ENCODE results near the gene DEK.

Gene DEK

GRCh38 chr6:18206591-18206990 is 57.7 kb downstream of the DEK start:
- H3K79me2 ChIP-seq (ENCODE audit: control insufficient read depth, low read length): no peaks in the 10 kb centered on the region
- H4K20me1 ChIP-seq (ENCODE audit: control insufficient read depth, insufficient read depth, low read depth, low read length): no peaks in the 10 kb centered on the region
- H3K27me3 ChIP-seq (ENCODE audit: control insufficient read depth, low read length): no peaks in the 10 kb centered on the region
- peaks cover 10% of the 10 kb centered on the region for H3K4me1 ChIP-seq (ENCODE audit: control insufficient read depth, low read length)
- no peaks in the 10 kb centered on the region for H3K36me3 ChIP-seq (ENCODE audit: control insufficient read depth, low read length)
- no peaks in the 10 kb centered on the region for H3K9me2 ChIP-seq (replicated peaks; ENCODE audit: control insufficient read depth, low read length)
- H3K9me3 ChIP-seq (ENCODE audit: control insufficient read depth, insufficient read depth, low read length): no peaks in the 10 kb centered on the region
- no peak overlapping the region for H3K27ac ChIP-seq (ENCODE audit: low read depth, low read length)
- no peak for TF ChIP-seq EZH2phosphoT487 (IDR thresholded peaks at IDR 0.05; ENCODE audit: borderline replicate concordance, low read length)
- TF ChIP-seq, protein P1, sequence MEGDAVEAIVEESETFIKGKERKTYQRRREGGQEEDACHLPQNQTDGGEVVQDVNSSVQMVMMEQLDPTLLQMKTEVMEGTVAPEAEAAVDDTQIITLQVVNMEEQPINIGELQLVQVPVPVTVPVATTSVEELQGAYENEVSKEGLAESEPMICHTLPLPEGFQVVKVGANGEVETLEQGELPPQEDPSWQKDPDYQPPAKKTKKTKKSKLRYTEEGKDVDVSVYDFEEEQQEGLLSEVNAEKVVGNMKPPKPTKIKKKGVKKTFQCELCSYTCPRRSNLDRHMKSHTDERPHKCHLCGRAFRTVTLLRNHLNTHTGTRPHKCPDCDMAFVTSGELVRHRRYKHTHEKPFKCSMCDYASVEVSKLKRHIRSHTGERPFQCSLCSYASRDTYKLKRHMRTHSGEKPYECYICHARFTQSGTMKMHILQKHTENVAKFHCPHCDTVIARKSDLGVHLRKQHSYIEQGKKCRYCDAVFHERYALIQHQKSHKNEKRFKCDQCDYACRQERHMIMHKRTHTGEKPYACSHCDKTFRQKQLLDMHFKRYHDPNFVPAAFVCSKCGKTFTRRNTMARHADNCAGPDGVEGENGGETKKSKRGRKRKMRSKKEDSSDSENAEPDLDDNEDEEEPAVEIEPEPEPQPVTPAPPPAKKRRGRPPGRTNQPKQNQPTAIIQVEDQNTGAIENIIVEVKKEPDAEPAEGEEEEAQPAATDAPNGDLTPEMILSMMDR (IDR thresholded peaks at IDR 0.05; ENCODE audit: low read depth, low read length, poor library complexity, severe bottlenecking): no peak
- no peak overlapping the region for H3K4me2 ChIP-seq (ENCODE audit: low read length)
- H3F3A ChIP-seq (ENCODE audit: control insufficient read depth, insufficient read depth): no peaks in the 10 kb centered on the region
- H3K4me3 ChIP-seq (ENCODE audit: low read length): no peak overlapping the region

DNA sequence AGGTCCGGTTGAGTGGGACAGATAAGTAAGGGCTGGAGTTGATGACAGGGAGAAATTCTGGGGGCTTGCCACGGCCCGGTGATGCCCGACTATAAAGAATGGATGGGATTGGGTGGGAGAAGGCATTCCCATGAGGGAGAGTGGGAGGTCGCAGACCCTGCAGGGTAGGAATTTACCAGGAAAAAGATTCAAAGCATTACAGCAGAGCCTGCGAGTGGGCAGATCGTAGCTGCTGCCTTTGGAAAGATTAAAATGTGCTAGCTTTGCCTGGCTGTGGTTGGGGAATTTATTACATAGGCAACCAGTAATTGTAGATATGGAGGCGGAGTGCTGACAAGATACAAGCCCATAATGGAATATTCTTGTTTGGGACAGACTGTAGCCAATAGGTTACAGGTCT is 59.6 kb downstream of the DEK start:
- Histone ChIP-seq H3K4me3 (ENCODE audit: low read length) (no peak overlapping the region), H3K79me2 (ENCODE audit: control insufficient read depth, low read length) (no peaks in the 10 kb centered on the region), H3K27ac (ENCODE audit: low read depth, low read length) (no peak overlapping the region), H3K9me2 (replicated peaks; ENCODE audit: control insufficient read depth, low read length) (no peaks in the 10 kb centered on the region), H3K4me2 (ENCODE audit: low read length) (no peak overlapping the region), H4K20me1 (ENCODE audit: control insufficient read depth, insufficient read depth, low read depth, low read length) (no peaks in the 10 kb centered on the region), H3K27me3 (ENCODE audit: control insufficient read depth, low read length) (no peaks in the 10 kb centered on the region), H3F3A (ENCODE audit: control insufficient read depth, insufficient read depth) (no peaks in the 10 kb centered on the region), H3K9me3 (ENCODE audit: control insufficient read depth, insufficient read depth, low read length) (no peaks in the 10 kb centered on the region), H3K36me3 (ENCODE audit: control insufficient read depth, low read length) (no peaks in the 10 kb centered on the region), H3K4me1 (ENCODE audit: control insufficient read depth, low read length) (no peaks in the 10 kb centered on the region)
- TF ChIP-seq, protein P1 (IDR thresholded peaks at IDR 0.05; ENCODE audit: low read depth, low read length, poor library complexity, severe bottlenecking): no peak
- TF ChIP-seq EZH2phosphoT487 (IDR thresholded peaks at IDR 0.05; ENCODE audit: borderline replicate concordance, low read length): no peak

DNA sequence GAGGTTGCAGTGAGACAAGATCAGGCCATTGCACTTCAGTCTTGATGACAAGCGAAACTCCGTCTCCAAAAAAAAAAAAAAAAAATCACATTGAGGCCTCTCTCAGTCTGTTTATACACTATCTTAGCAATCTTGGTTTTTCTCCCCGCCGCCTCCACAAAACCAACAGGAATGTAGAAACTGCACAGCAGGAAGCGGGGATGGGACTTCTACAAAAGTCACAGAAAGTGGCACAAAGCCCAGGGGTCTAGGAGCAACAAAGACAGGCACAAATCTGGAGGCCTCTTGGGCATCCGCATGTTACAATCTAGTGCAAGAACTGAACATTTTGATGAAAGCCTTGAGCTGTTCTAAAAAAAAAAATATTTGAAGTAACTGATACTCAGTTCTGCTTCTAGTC is 60.5 kb downstream of the DEK start:
- H3K36me3 ChIP-seq (ENCODE audit: control insufficient read depth, low read length): no peaks in the 10 kb centered on the region
- H3K9me2 ChIP-seq (replicated peaks; ENCODE audit: control insufficient read depth, low read length): no peaks in the 10 kb centered on the region
- TF ChIP-seq, protein P1 (IDR thresholded peaks at IDR 0.05; ENCODE audit: low read depth, low read length, poor library complexity, severe bottlenecking): no peak
- TF ChIP-seq EZH2phosphoT487 (IDR thresholded peaks at IDR 0.05; ENCODE audit: borderline replicate concordance, low read length): no peak
- H3K4me2 ChIP-seq (ENCODE audit: low read length): no peak overlapping the region
- no peaks in the 10 kb centered on the region for H3K9me3 ChIP-seq (ENCODE audit: control insufficient read depth, insufficient read depth, low read length)
- no peaks in the 10 kb centered on the region for H3F3A ChIP-seq (ENCODE audit: control insufficient read depth, insufficient read depth)
- no peaks in the 10 kb centered on the region for H3K27me3 ChIP-seq (ENCODE audit: control insufficient read depth, low read length)
- no peak overlapping the region for H3K4me3 ChIP-seq (ENCODE audit: low read length)
- H3K27ac ChIP-seq (ENCODE audit: low read depth, low read length): no peak overlapping the region
- no peaks in the 10 kb centered on the region for H3K79me2 ChIP-seq (ENCODE audit: control insufficient read depth, low read length)
- no peaks in the 10 kb centered on the region for H3K4me1 ChIP-seq (ENCODE audit: control insufficient read depth, low read length)
- no peaks in the 10 kb centered on the region for H4K20me1 ChIP-seq (ENCODE audit: control insufficient read depth, insufficient read depth, low read depth, low read length)

DNA sequence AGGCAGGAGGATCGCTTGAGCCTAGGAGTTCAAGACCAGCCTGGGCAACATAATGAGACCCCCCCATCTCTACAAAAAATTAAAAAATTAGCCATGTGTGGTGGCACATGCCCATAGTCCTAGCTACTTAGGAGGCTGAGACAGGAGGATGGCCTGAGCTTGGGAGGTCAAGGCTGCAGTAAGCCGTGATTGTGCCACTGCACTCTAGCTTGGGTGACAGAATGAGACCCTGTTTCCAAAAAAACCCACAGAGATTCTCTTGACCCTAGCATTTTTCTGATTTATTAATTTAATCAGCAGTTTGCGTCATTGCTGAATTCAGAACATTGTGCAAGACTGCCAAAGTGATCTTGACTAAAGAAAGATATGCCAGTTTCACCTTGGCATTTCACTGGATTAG is 72.3 kb downstream of the DEK start:
- H3K4me3 ChIP-seq (ENCODE audit: low read length): no peak overlapping the region
- no peaks in the 10 kb centered on the region for H3K36me3 ChIP-seq (ENCODE audit: control insufficient read depth, low read length)
- no peaks in the 10 kb centered on the region for H3K9me2 ChIP-seq (replicated peaks; ENCODE audit: control insufficient read depth, low read length)
- TF ChIP-seq, protein P1 (IDR thresholded peaks at IDR 0.05; ENCODE audit: low read depth, low read length, poor library complexity, severe bottlenecking): no peak
- no peak for TF ChIP-seq EZH2phosphoT487 (IDR thresholded peaks at IDR 0.05; ENCODE audit: borderline replicate concordance, low read length)
- no peaks in the 10 kb centered on the region for H4K20me1 ChIP-seq (ENCODE audit: control insufficient read depth, insufficient read depth, low read depth, low read length)
- H3K27me3 ChIP-seq (ENCODE audit: control insufficient read depth, low read length): no peaks in the 10 kb centered on the region
- no peaks in the 10 kb centered on the region for H3F3A ChIP-seq (ENCODE audit: control insufficient read depth, insufficient read depth)
- no peaks in the 10 kb centered on the region for H3K79me2 ChIP-seq (ENCODE audit: control insufficient read depth, low read length)
- no peak overlapping the region for H3K27ac ChIP-seq (ENCODE audit: low read depth, low read length)
- no peak overlapping the region for H3K4me2 ChIP-seq (ENCODE audit: low read length)
- no peaks in the 10 kb centered on the region for H3K4me1 ChIP-seq (ENCODE audit: control insufficient read depth, low read length)
- H3K9me3 ChIP-seq (ENCODE audit: control insufficient read depth, insufficient read depth, low read length): no peaks in the 10 kb centered on the region

All from DOHH2 (cell line).